Suprapubic skin (tissue), 4 donors: ENCODE results near the gene MYO10. TPM values are rescaled to one million over a fixed set of nuclear protein-coding genes. Genes with fewer than 3 reads are reported as not detected.

ENCODE experiments used
- DNase-seq, 2 donors: peaks; one replicate each; pipeline ENCODE4 v3.0.0-alpha.2; 2019; ENCODE audit warnings: low spot score in 2 of 2
- H3K27ac ChIP-seq: fragments of 200-600 bp; sonication (generic); one replicate; pipeline ENCODE4 v1.5.1; 2019
- H3K27me3 ChIP-seq: fragments of 200-600 bp; sonication (generic); one replicate; pipeline ENCODE4 v1.5.1; 2019
- H3K36me3 ChIP-seq: fragments of 200-600 bp; sonication (generic); one replicate; pipeline ENCODE4 v1.5.1; 2019
- H3K4me1 ChIP-seq: fragments of 200-600 bp; sonication (generic); one replicate; pipeline ENCODE4 v1.5.1; 2019
- H3K4me3 ChIP-seq: fragments of 200-600 bp; sonication (generic); one replicate; pipeline ENCODE4 v1.5.1; 2019; ENCODE audit warnings: mild to moderate bottlenecking
- H3K9me3 ChIP-seq: fragments of 200-600 bp; sonication (generic); one replicate; pipeline ENCODE4 v1.5.1; 2019
- EP300 ChIP-seq: sonication (generic); formaldehyde crosslinking; IDR thresholded peaks from one replicate; pipeline ENCODE4 v1.6.1; 2017; ENCODE audit warnings: antibody characterized with exemption
- POLR2A ChIP-seq, 2 donors: fragments of 450-650 bp; IDR thresholded peaks; one replicate each; pipeline ENCODE4 v1.6.1; 2017; ENCODE audit warnings: antibody characterized with exemption in 2 of 2, mild to moderate bottlenecking in 2 of 2, moderate library complexity in 2 of 2
- POLR2AphosphoS5 ChIP-seq, 3 donors: sonication (generic); formaldehyde crosslinking; IDR thresholded peaks; one replicate each; pipeline ENCODE4 v1.6.1; 2017; ENCODE audit warnings: antibody characterized with exemption in 3 of 3
- WGBS: methylation state at CpG from one replicate; pipeline ENCODE4 v1.1.5; 2018; 5-methylcytosine and 5-hydroxymethylcytosine counted together
- total RNA-seq, 4 donors: library from RNA; depleted of rRNA; stranded (reverse); fragments of >200 nt; gene quantifications; one replicate each; pipeline ENCODE4 v1.1.0, GENCODE V29; 2016
- TF ChIP-seq, protein P1 (sequence below), 2 donors: fragments of 200-600 bp in 1 of 2; fragments of 450-650 bp in 1 of 2; sonication (generic) in 1 of 2; IDR thresholded peaks; one replicate each; pipeline ENCODE4 v1.5.1; 2016 to 2019; ENCODE audit warnings: antibody characterized with exemption in 2 of 2, mild to moderate bottlenecking in 1 of 2, moderate library complexity in 1 of 2

MYO10 gene
- total RNA-seq, 4 donors from 2014 or later, result 37.7 to 109 (median 64.6) TPM

DNA sequence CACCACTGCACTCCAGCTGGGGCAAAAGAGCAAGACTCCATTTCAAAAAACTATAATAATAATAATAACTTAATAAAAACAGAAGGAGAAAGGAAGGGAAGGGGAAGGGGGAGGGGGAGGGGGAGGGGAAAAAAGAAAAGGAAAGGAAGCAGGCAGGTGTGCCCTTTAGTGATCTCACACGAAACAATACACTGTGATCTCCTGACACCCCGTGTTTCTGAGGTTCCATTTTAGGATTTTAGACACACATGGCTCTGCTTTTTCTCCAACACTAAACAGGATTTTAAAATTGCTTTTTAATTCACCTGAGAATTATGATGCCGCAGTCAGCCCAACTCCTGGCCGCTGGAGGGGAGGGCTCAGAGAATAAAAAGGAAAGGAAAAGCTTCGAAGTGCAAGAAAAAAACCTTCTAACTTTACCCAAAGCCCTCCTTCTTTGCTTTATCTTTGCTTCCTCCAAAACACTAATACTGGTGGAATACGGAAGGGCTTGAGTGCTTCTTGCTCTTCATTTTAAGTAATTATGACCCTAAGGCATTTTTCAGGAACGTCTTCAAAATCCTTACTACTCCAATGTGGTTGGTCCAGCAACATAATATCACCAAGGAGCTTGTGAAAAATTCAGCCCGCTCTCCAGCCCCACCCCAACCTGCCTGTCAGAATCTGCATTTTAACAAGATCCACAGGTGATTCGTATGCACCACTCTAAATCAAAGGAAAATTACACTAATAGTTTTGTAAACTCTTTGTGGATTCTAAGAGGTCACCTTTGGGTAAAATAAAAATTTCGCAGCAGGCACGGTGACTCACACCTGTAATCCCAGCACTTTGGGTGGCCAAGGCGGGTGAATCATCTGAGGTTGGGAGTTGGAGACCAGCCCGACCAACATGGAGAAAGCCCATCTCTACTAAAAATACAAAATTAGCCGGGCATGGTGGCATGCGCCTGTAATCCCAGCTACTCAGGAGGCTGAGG lies 66.0 kb downstream of the MYO10 start:
- no peak overlapping the region for H3K27ac ChIP-seq
- H3K4me1 ChIP-seq, result peaks cover 18% of the 10 kb centered on the region
- no peaks in the 10 kb centered on the region for H3K36me3 ChIP-seq
- 85% methylated on average over 15 of the region's 15 CpGs for WGBS
- DNase-seq, result no peak
- no peaks in the 10 kb centered on the region for H3K9me3 ChIP-seq
- no peaks in the 10 kb centered on the region for H3K27me3 ChIP-seq
- no peak for TF ChIP-seq POLR2AphosphoS5 (IDR thresholded peaks at IDR 0.05)
- TF ChIP-seq POLR2A (IDR thresholded peaks at IDR 0.05), result no peak
- TF ChIP-seq EP300, result no peak
- TF ChIP-seq, protein P1, sequence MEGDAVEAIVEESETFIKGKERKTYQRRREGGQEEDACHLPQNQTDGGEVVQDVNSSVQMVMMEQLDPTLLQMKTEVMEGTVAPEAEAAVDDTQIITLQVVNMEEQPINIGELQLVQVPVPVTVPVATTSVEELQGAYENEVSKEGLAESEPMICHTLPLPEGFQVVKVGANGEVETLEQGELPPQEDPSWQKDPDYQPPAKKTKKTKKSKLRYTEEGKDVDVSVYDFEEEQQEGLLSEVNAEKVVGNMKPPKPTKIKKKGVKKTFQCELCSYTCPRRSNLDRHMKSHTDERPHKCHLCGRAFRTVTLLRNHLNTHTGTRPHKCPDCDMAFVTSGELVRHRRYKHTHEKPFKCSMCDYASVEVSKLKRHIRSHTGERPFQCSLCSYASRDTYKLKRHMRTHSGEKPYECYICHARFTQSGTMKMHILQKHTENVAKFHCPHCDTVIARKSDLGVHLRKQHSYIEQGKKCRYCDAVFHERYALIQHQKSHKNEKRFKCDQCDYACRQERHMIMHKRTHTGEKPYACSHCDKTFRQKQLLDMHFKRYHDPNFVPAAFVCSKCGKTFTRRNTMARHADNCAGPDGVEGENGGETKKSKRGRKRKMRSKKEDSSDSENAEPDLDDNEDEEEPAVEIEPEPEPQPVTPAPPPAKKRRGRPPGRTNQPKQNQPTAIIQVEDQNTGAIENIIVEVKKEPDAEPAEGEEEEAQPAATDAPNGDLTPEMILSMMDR (IDR thresholded peaks at IDR 0.05), result no peak
- no peak overlapping the region for H3K4me3 ChIP-seq

DNA sequence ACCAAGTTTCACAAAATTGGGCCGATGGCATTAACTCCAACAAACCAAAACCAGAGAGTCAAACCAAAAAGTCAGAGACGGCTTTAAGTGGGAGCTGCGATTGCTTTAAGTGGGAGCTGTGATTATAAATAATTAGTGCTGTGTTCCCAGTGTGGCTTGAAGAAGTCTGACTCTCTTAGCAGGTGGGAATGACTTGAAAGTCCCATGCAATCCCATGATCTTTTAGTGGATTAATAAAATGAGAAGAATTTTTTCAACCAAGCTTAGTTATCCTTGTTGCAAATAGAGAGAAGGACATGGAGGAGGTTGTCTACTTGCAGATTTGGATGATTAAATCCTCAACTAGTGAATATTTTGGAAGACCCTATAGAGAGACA lies 68.5 kb downstream of the MYO10 start:
- H3K4me3 ChIP-seq, result no peak overlapping the region
- no peak overlapping the region for H3K27ac ChIP-seq
- no peaks in the 10 kb centered on the region for H3K9me3 ChIP-seq
- TF ChIP-seq POLR2AphosphoS5 (IDR thresholded peaks at IDR 0.05) (no peak), POLR2A (IDR thresholded peaks at IDR 0.05) (no peak), EP300 (no peak)
- TF ChIP-seq, protein P1 (IDR thresholded peaks at IDR 0.05), result no peak
- H3K27me3 ChIP-seq, result no peaks in the 10 kb centered on the region
- peaks cover 25% of the 10 kb centered on the region for H3K4me1 ChIP-seq
- 95% methylated on average over 3 of the region's 3 CpGs for WGBS
- no peak for DNase-seq
- H3K36me3 ChIP-seq, result no peaks in the 10 kb centered on the region

DNA sequence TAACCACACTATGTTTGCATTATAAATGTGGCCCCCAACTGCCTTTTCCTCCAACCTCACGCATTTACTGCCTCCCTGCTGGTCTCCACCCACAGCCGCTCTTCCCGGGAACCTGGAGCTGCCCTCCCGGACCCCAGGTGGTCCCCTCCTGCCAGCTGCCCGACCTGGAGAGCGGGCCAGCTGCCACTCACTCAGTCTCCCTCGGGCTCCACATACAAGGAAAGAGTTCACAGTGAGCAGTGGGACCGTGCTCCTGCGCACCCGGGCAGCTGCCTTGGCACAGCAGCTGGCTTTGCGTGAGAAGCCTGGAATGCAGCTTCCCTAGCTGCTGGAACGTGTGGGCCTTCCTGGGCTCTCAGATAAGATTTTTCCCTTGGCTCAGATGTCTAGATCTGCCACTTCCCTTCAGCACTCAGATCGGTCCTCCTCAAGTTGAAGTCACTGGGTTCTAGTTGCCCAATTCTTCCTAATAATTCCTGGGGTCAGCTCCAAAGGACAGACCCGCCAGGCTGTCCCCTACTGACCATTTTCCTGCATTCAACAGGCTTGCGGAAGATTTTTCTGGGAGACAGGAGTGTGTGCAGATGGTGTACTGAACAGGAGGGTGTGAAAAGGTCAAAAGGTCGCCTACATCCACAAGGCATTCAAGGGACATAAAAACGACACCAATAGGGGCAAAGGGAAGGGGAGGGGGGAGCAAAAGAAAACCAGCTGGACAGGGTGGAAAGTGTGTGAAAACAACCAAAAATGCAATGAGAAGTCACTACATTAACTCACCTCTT lies 69.1 kb downstream of the MYO10 start:
- Histone ChIP-seq H3K4me3 (no peak overlapping the region), H3K36me3 (no peaks in the 10 kb centered on the region), H3K4me1 (peaks cover 25% of the 10 kb centered on the region), H3K27me3 (no peaks in the 10 kb centered on the region), H3K27ac (no peak overlapping the region), H3K9me3 (no peaks in the 10 kb centered on the region)
- TF ChIP-seq POLR2AphosphoS5 (IDR thresholded peaks at IDR 0.05) (no peak), POLR2A (IDR thresholded peaks at IDR 0.05) (no peak), EP300 (no peak)
- TF ChIP-seq, protein P1 (IDR thresholded peaks at IDR 0.05), result no peak
- WGBS, result 50% methylated on average over 17 of the region's 17 CpGs
- DNase-seq, result no peak

DNA sequence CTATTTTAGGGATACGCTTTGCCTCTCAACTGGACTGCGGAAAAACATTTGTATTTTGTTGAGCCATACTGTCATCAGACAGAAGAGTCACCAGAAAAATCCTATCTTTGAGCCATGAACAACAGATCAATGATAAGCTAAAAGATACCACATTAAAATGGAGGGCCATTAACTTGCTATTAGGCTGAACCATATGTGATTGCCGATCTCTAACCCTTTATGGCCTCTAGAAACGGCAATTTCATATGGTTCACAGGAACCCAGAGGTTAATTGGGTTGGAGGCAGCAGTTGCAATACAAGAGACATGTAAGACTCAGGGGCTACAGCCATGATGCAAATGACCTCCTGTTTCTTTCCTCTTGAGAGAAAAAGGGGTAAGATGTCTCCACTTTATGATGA lies 69.8 kb downstream of the MYO10 start:
- no peak for DNase-seq
- no peaks in the 10 kb centered on the region for H3K36me3 ChIP-seq
- no peaks in the 10 kb centered on the region for H3K27me3 ChIP-seq
- no peak overlapping the region for H3K27ac ChIP-seq
- H3K4me3 ChIP-seq, result no peak overlapping the region
- H3K9me3 ChIP-seq, result no peaks in the 10 kb centered on the region
- WGBS, result 89% methylated on average over 4 of the region's 4 CpGs
- no peak for TF ChIP-seq POLR2AphosphoS5 (IDR thresholded peaks at IDR 0.05)
- TF ChIP-seq, protein P1 (IDR thresholded peaks at IDR 0.05), result no peak
- TF ChIP-seq EP300, result no peak
- peaks cover 22% of the 10 kb centered on the region for H3K4me1 ChIP-seq

DNA sequence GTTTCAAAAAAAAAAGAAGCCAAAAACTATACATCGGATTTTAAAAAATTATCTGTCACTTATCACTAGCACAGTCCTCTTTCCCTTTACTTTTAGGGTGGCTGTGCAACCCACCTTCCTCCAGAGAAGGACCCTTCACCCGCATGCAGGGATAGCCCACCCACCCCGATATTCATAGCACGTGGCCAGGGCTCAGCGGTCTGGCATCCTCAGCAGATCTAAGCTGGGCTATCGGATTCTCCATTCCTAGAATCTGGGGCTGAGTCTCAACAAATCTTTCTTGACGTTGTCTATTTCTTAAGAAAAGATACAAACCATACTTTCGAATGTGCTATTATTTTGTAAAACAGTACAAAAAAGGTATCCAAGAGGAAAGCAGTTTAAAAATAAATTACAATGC lies 70.9 kb downstream of the MYO10 start:
- H3K4me1 ChIP-seq, result peaks cover 20% of the 10 kb centered on the region
- no peaks in the 10 kb centered on the region for H3K36me3 ChIP-seq
- no peaks in the 10 kb centered on the region for H3K9me3 ChIP-seq
- 73% methylated on average over 8 of the region's 8 CpGs for WGBS
- DNase-seq, result no peak
- no peak overlapping the region for H3K27ac ChIP-seq
- TF ChIP-seq EP300 (no peak), POLR2A (IDR thresholded peaks at IDR 0.05) (no peak), POLR2AphosphoS5 (IDR thresholded peaks at IDR 0.05) (no peak)
- TF ChIP-seq, protein P1 (IDR thresholded peaks at IDR 0.05), result no peak
- no peaks in the 10 kb centered on the region for H3K27me3 ChIP-seq
- no peak overlapping the region for H3K4me3 ChIP-seq
